GM10248 (cell line): ENCODE measurements around the gene IMMP2L.

ENCODE experiments used
- CTCF ChIA-PET: fragments of 300-600 bp; sonication (Branson Sonifier 250); formaldehyde crosslinking; extraction: SDS; loops from one replicate; lab custom pipeline; 2021; ENCODE audit warnings: antibody characterized with exemption; lab: Yijun Ruan, JAX
- POLR2A ChIA-PET: fragments of 350-650 bp; sonication (Branson Sonifier 250); formaldehyde crosslinking; extraction: SDS; loops from one replicate; lab custom pipeline; 2020; ENCODE audit warnings: antibody characterized with exemption; lab: Yijun Ruan, JAX
- DNase-seq: peaks from one replicate; pipeline ENCODE4 v3.0.0; 2012; ENCODE audit errors: extremely low spot score
- TF ChIP-seq, protein P1 (sequence below): IDR thresholded peaks from 2 replicates; pipeline ENCODE4 v1.5.1; 2012; ENCODE audit warnings: mild to moderate bottlenecking, low read depth; ENCODE audit errors: extremely low read depth, missing control alignments, control extremely low read depth

Gene IMMP2L

DNA sequence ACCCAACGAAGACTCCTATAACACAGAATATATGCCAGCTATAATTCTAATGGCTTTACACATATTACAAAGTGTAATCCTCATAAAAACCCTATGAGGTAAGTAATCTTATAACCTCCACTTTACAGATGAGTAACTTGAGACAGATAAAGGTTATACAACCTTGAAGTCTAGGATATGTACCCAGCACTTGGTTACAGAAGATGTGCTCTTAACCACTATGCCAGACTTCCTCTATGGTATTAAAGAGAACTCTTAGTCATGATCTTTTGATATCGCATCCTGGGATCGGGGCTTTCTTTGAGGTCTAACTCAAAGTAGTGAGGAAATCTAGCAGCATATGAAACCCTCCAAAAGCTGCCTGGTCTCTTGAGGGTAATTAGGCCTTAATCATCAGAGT is 790.6 kb downstream of the IMMP2L start:
- TF ChIP-seq, protein P1, sequence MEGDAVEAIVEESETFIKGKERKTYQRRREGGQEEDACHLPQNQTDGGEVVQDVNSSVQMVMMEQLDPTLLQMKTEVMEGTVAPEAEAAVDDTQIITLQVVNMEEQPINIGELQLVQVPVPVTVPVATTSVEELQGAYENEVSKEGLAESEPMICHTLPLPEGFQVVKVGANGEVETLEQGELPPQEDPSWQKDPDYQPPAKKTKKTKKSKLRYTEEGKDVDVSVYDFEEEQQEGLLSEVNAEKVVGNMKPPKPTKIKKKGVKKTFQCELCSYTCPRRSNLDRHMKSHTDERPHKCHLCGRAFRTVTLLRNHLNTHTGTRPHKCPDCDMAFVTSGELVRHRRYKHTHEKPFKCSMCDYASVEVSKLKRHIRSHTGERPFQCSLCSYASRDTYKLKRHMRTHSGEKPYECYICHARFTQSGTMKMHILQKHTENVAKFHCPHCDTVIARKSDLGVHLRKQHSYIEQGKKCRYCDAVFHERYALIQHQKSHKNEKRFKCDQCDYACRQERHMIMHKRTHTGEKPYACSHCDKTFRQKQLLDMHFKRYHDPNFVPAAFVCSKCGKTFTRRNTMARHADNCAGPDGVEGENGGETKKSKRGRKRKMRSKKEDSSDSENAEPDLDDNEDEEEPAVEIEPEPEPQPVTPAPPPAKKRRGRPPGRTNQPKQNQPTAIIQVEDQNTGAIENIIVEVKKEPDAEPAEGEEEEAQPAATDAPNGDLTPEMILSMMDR: no peak
- ChIA-PET POLR2A (no interaction called here), CTCF (interaction anchor here (0.8 to 1.5 kb wide), 4 partner anchors 9 to 13 kb away, joined by 3 to 6 read pairs (median 4); no protein-coding TSS in a partner anchor)
- DNase-seq: no peak

DNA sequence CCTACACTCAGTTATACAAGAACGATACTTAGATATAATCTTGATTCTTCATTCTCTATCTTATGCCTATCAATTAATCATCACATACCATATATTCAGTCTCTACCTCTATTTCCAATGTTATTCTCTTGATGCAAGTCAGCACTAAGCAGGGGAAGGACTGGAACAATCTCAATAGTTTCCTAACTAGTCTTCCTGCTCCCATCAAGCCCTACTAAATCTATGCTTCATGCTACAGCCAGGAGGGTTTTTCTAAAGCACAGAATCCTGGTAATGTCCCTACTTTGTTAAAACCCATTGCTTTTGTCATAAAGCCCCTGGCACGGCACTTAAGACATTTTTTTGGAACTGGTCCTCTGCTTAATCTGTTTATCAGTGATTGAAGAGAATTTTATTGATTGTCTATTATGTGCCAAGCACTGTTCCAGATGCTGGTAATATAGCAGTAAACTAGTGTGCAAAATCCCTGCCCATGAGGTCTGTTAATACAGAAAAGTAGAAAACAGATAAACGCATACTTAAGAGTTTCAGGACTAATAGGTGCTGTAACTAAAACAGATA is 794.7 kb downstream of the IMMP2L start:
- CTCF ChIA-PET: no interaction called here
- TF ChIP-seq, protein P1: no peak
- no peak for DNase-seq
- POLR2A ChIA-PET: no interaction called here

DNA sequence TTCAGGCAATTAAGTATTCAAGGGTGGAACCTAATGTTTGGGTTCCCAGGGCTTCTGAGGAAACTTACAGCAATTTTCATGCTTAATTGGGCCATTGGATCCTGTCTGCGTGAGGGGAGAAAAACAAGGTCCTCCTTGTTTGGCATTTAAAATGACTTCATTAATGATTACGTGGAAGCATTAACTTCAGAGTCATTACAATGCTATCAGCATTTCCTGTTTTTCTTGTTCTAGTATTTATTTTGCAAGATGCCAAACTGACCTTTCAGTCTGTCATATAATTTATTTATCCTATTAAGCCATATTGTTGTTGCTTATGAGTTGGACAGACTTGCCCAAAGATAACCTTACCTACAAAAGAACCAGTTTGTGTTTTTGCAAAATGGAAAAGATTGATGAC is 795.4 kb downstream of the IMMP2L start:
- no peak for DNase-seq
- POLR2A ChIA-PET: no interaction called here
- CTCF ChIA-PET: no interaction called here
- TF ChIP-seq, protein P1: no peak

DNA sequence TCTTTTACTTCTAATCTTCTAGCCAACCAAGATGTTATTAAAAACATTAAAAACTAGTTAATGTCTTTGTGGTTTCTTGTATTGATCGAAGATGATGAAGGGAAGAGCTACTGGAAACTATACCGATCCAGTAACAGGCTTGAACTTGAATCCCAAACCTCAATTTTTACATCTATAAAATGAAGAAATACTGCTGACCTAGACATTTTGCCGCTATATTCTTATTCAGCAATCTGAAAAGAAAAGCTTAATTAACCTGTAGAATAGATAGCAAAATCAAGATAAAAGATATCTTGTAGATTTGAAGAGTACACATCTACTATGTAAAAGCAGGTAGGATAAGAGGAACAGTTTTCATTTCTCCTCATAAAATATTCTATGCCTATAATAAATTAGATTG is 797.4 kb downstream of the IMMP2L start:
- DNase-seq: no peak
- ChIA-PET POLR2A (no interaction called here), CTCF (no interaction called here)
- TF ChIP-seq, protein P1: no peak

DNA sequence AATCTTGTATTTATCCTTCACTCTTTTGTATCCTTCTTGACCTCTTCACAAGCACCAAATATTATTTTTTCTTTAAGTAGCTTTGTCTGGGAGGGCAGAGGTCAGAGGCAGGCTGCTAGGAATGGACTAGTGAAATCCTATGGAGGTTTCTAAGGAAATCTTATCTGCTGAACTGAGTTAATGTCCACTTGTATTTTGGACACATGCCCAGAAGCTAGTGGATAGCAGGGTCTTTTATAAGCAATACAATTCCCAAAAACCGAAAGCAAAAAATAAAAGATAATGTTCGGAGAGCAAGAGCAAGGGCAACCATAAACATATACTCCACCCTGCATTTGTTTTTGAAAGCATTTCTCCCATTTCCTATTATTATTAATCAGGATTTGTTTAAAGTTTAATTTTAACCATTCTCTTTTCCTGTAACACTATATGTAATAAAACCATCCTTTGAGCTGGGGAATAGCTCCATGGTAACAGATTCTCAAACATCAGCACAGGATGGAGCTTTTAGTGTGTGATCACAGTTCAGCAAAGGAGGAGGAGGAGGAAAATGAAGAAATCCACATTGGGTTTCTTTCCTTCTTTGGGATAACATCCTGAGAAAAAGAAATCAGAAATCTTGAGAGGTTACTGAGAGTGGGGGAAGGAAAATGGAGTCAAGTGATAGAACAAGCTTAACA is 799.6 kb downstream of the IMMP2L start:
- ChIA-PET CTCF (interaction anchor here (1.5 kb wide), 1 partner anchor 9 kb away, joined by 6 read pairs; no protein-coding TSS in a partner anchor), POLR2A (no interaction called here)
- TF ChIP-seq, protein P1: no peak
- no peak for DNase-seq

DNA sequence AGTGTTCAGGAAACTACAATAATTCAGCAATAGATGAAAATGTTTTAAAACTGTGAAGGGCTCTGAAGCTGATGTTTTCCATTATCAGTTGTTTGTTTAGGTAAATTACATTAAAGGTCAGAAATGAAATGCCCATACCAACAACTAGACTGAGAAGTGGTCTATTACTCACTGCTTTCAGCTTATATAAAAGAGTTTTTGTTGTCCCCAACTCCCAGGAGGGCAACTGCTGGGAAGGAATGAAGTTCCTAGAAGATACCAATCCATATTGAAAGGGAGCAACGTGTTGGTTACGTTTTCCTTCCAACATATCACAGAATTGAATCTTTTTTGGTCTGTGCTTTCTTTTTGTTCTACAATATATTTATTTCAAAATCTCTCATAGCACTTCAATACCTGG is 802.0 kb downstream of the IMMP2L start:
- TF ChIP-seq, protein P1: no peak
- ChIA-PET POLR2A (no interaction called here), CTCF (interaction anchor here (1.6 kb wide), 1 partner anchor 17 kb away, joined by 3 read pairs; no protein-coding TSS in a partner anchor)
- no peak for DNase-seq
